K562 (cell line): ENCODE measurements around the gene SKAP1. TPM values are rescaled to one million over a fixed set of nuclear protein-coding genes. Genes with fewer than 3 reads are reported as not detected.

ENCODE experiments used
- ATAC-seq: fragments of 200-7000 bp; cut with Tn5 transposase; 3 replicates; pipeline ENCODE4 v1.9.1; 2020; ENCODE audit warnings: moderate library complexity
- BruUV-seq: library from RNA; stranded (reverse); fragments of 400-500 nt; replicated peaks from 2 replicates; lab custom pipeline; 2021; lab: Mats Ljungman, UMichigan
- CTCF ChIA-PET: fragments of 300-600 bp; formaldehyde crosslinking; extraction: SDS; loops from one replicate; lab custom pipeline; 2021; ENCODE audit warnings: low intra/inter-chr PET ratio; lab: Yijun Ruan, JAX
- POLR2A ChIA-PET: fragments of 300-600, 350-650 bp; sonication (Branson Sonifier 250); formaldehyde crosslinking; extraction: SDS; loops from one replicate; lab custom pipeline; 2021; ENCODE audit warnings: antibody characterized with exemption, inconsistent platforms; lab: Yijun Ruan, JAX
- DNase-seq, 4 experiments: peaks; one replicate each; pipeline versions ENCODE4 v3.0.0 to v3.0.0-alpha.2; 2011 to 2018; ENCODE audit warnings: low spot score in 3 of 4, mixed read lengths in 3 of 4; ENCODE audit errors: extremely low read depth in 1 of 4
- FAIRE-seq: peaks from 2 replicates; lab custom pipeline; 2011; peaks lifted over from hg19 to GRCh38; lab: Jason Lieb, UNC
- H2AFZ ChIP-seq: 2 replicates; pipeline ENCODE4 v1.6.0; 2011; ENCODE audit warnings: low read depth, low read length, control low read depth, inconsistent platforms
- H3K27ac ChIP-seq: fragments of 200-600 bp; 3 replicates; pipeline ENCODE4 v1.8.0; 2011; ENCODE audit warnings: low read depth, mild to moderate bottlenecking, control low read depth, inconsistent platforms, low read length, moderate library complexity, mixed read lengths; ENCODE audit errors: extremely low read depth
- H3K27me3 ChIP-seq, 2 experiments: fragments of 300-600 bp in 1 of 2; 2 replicates in 1 of 2; 3 replicates in 1 of 2; pipeline versions ENCODE4 v1.6.0 to v1.8.0; 2011; ENCODE audit warnings: inconsistent platforms in 2 of 2, low read length in 2 of 2, mild to moderate bottlenecking in 1 of 2, mixed read lengths in 1 of 2, moderate library complexity in 1 of 2; ENCODE audit not compliant: control insufficient read depth in 2 of 2, insufficient read depth in 2 of 2
- H3K36me3 ChIP-seq: fragments of 300-600 bp; 3 replicates; pipeline ENCODE4 v1.8.0; 2011; ENCODE audit warnings: mild to moderate bottlenecking, low read length, inconsistent platforms; ENCODE audit not compliant: control insufficient read depth, insufficient read depth
- H3K4me1 ChIP-seq, 2 experiments: fragments of 200-600 bp in 1 of 2; replicated peaks in 1 of 2; 2 replicates in 1 of 2; 3 replicates in 1 of 2; pipeline versions ENCODE4 v1.5.1 to v1.8.0; 2011; ENCODE audit warnings: inconsistent platforms in 2 of 2, low read length in 2 of 2, mild to moderate bottlenecking in 1 of 2, mixed read lengths in 1 of 2, moderate library complexity in 1 of 2; ENCODE audit not compliant: control insufficient read depth in 2 of 2, insufficient read depth in 2 of 2
- H3K4me2 ChIP-seq: 2 replicates; pipeline ENCODE4 v1.6.1; 2011; ENCODE audit warnings: low read length, control low read depth, inconsistent platforms, mixed read lengths; ENCODE audit not compliant: insufficient read depth
- H3K4me3 ChIP-seq: fragments of 200-600 bp; sonication (generic), shearing (Covaris generic); 2 replicates; pipeline ENCODE4 v1.5.1; 2016; ENCODE audit warnings: control low read depth, inconsistent platforms
- H3K79me2 ChIP-seq: fragments of 200-600 bp; 3 replicates; pipeline ENCODE4 v1.8.0; 2011; ENCODE audit warnings: low read length, inconsistent platforms; ENCODE audit not compliant: control insufficient read depth, insufficient read depth
- H3K9ac ChIP-seq, 2 experiments: 2 replicates each; pipeline versions ENCODE4 v1.6.0 to v1.6.1; 2011; ENCODE audit warnings: low read depth in 2 of 2, low read length in 2 of 2, control low read depth in 1 of 2, inconsistent platforms in 1 of 2, mild to moderate bottlenecking in 1 of 2, mixed read lengths in 1 of 2; ENCODE audit not compliant: insufficient read depth in 1 of 2
- H3K9me1 ChIP-seq: one replicate; pipeline ENCODE4 v1.6.0; 2011; ENCODE audit warnings: inconsistent platforms, mild to moderate bottlenecking, low read length, moderate library complexity; ENCODE audit not compliant: control insufficient read depth, insufficient read depth
- H3K9me3 ChIP-seq: replicated peaks from 2 replicates; pipeline ENCODE4 v1.5.1; 2011; ENCODE audit warnings: low read depth, low read length, inconsistent platforms; ENCODE audit not compliant: control insufficient read depth, insufficient read depth
- H4K20me1 ChIP-seq: replicated peaks from 2 replicates; pipeline ENCODE4 v1.6.1; 2011; ENCODE audit warnings: low read length, inconsistent platforms, mixed read lengths; ENCODE audit not compliant: control insufficient read depth, insufficient read depth
- BRD4 ChIP-seq: fragments of 200-600 bp; sonication (generic); IDR thresholded peaks from 2 replicates; pipeline ENCODE4 v1.6.1; 2017; ENCODE audit warnings: inconsistent platforms
- KDM5B ChIP-seq: fragments of 200-600 bp; sonication (generic); IDR thresholded peaks from 2 replicates; pipeline ENCODE4 v1.6.1; 2012; ENCODE audit warnings: low read depth, mild to moderate bottlenecking, moderate library complexity, low read length, control low read depth, inconsistent platforms; ENCODE audit not compliant: insufficient replicate concordance
- SAFB2 ChIP-seq: fragments of 200-400 bp; formaldehyde crosslinking; IDR thresholded peaks from 2 replicates; pipeline ENCODE4 v1.6.1; 2018; ENCODE audit warnings: borderline replicate concordance, low read length, low read depth, moderate library complexity; ENCODE audit not compliant: severe bottlenecking
- ZNF24 ChIP-seq: fragments of 450-650 bp; IDR thresholded peaks from 2 replicates; pipeline ENCODE4 v1.6.1; 2016
- WGBS: fragments of 100-300 bp; shearing (Covaris generic); methylation state at CpG from one replicate; pipeline ENCODE4 v1.1.6; 2016; ENCODE audit warnings: low coverage, mixed read lengths; ENCODE audit not compliant: insufficient coverage; ENCODE audit errors: missing lambda C conversion rate; 5-methylcytosine and 5-hydroxymethylcytosine counted together
- in situ Hi-C: fragments of 300-500 bp; cut with MboI; formaldehyde crosslinking; loops from 4 replicates; pipeline ENCODE4 v1.15.0; 2018; ENCODE audit warnings: inconsistent platforms, mixed read lengths
- intact Hi-C: fragments of 100-400 bp; cut with micrococcal nuclease; formaldehyde crosslinking; loops from 2 replicates; pipeline ENCODE4 v1.14.2; 2022
- polyA plus RNA-seq, 8 experiments: library from polyadenylated mRNA; depleted of rRNA in 4 of 8; stranded (reverse) in 5 of 8; unstranded in 3 of 8; fragments of >200 nt; fragmentation: Nextera tagmentation in 2 of 8; fragmentation: Illumina TruSeq in 1 of 8; extraction: Ambion mirVana in 2 of 8; extraction: Trizol in 1 of 8; gene quantifications; 2 replicates each; pipeline versions ENCODE4 v1.2.1 to v1.2.3, GENCODE V29; 2011 to 2014; ENCODE audit warnings: inconsistent platforms in 1 of 8, missing spikeins in 1 of 8
- total RNA-seq, 7 experiments: library from RNA; depleted of rRNA in 6 of 7; stranded (reverse); fragments of >200 nt in 6 of 7; fragmentation: Illumina TruSeq in 2 of 7; extraction: Trizol in 2 of 7; gene quantifications; 2 replicates each; pipeline versions ENCODE4 v1.2.1 to v1.2.3, GENCODE V29; 2011 to 2021; ENCODE audit warnings: low replicate concordance in 1 of 7
- TF ChIP-seq, protein P1 (sequence below), 2 experiments: IDR thresholded peaks; 2 replicates each; pipeline ENCODE4 v1.6.1; 2012; ENCODE audit warnings: improper control_type of control experiment in 2 of 2, low read depth in 2 of 2, low read length in 2 of 2, borderline replicate concordance in 1 of 2
- TF ChIP-seq, protein P2 (sequence below): fragments of 200-800 bp; sonication (Bioruptor generic); IDR thresholded peaks from 2 replicates; pipeline ENCODE4 v1.6.1; 2017; ENCODE audit warnings: missing genetic modification characterization, missing compliant biosample characterization
- TF ChIP-seq, protein P3 (sequence below): fragments of 250-450 bp; sonication (Bioruptor Pico); IDR thresholded peaks from 2 replicates; pipeline ENCODE4 v1.5.1; 2021; ENCODE audit warnings: mild to moderate bottlenecking
- TF ChIP-seq, protein P4 (sequence below): sonication (generic); formaldehyde crosslinking; IDR thresholded peaks from 2 replicates; pipeline ENCODE4 v1.4.0; 2020; ENCODE audit warnings: mild to moderate bottlenecking, missing genetic modification reagents

Gene SKAP1
- total and polyA plus RNA-seq, 9 of the 15 experiments (the other 6 are each of a cell fraction or from before 2014, with no cell fraction given) = 0.06 to 0.80 (median 0.10) TPM; not detected in 4

DNA sequence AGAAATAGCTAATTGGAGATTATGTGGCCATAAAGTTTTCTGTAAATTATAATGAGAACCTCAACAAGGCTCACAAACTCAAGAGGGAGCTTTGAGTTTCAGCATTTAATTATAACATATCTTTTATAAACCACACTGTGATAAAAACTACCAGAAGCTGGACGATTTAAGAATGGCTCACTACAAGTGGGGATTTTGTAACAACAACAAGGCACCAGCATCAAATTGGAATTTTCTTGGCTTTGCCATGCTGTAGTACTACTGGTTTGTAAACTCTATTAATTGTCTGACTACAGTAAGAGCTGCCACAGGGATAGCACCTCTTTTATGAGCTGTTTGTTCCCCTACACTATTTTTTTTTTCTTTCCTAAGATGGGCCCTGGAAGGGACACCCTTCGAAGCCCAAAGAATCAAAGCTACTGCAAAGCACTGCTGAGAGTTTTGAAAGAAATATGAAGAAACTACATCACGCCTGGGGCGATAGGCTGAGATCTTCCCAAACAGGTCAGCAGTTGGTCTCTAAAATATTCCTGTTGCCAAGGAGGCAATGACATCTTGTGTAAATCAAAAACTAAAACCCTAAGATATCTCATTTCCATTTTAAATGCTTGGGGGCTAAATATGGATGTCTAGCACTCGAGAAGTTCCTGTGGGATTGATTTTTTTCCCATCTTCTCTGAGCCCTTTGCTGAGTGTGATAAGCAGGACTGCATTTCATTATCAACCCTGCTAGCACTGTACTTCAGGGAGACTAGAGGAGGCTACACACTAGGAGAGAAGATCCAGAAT is 40.9 kb downstream of the SKAP1 start:
- H3K4me1 ChIP-seq = peaks cover 0 to 17% of the 10 kb centered on the region in 2 experiments; a peak in 3 of 5 replicates
- ATAC-seq = no peak
- CTCF ChIA-PET = no interaction called here
- no peaks in the 10 kb centered on the region for H3K9me1 ChIP-seq
- no peak for FAIRE-seq
- DNase-seq = no peak
- no TSS peak for BruUV-seq
- intact Hi-C loops = no loop called here
- H4K20me1 ChIP-seq = no peaks in the 10 kb centered on the region
- in situ Hi-C loops = no loop called here
- H3K4me2 ChIP-seq = no peak overlapping the region
- 41% methylated on average over 5 of the region's 5 CpGs for WGBS
- no peak overlapping the region for H3K9ac ChIP-seq
- H3K36me3 ChIP-seq = no peaks in the 10 kb centered on the region
- H3K4me3 ChIP-seq = no peak overlapping the region
- H3K27me3 ChIP-seq = no peaks in the 10 kb centered on the region
- no peaks in the 10 kb centered on the region for H3K79me2 ChIP-seq
- H3K27ac ChIP-seq = no peak overlapping the region
- H2AFZ ChIP-seq = no peak overlapping the region
- no peaks in the 10 kb centered on the region for H3K9me3 ChIP-seq
- POLR2A ChIA-PET = interaction anchor here (0.8 kb wide), 2 partner anchors 10 to 44 kb away, joined by 3 read pairs; no protein-coding TSS in a partner anchor
- TF ChIP-seq BRD4 (no peak), SAFB2 (no peak), KDM5B (no peak), ZNF24 (no peak)
- TF ChIP-seq, protein P1, sequence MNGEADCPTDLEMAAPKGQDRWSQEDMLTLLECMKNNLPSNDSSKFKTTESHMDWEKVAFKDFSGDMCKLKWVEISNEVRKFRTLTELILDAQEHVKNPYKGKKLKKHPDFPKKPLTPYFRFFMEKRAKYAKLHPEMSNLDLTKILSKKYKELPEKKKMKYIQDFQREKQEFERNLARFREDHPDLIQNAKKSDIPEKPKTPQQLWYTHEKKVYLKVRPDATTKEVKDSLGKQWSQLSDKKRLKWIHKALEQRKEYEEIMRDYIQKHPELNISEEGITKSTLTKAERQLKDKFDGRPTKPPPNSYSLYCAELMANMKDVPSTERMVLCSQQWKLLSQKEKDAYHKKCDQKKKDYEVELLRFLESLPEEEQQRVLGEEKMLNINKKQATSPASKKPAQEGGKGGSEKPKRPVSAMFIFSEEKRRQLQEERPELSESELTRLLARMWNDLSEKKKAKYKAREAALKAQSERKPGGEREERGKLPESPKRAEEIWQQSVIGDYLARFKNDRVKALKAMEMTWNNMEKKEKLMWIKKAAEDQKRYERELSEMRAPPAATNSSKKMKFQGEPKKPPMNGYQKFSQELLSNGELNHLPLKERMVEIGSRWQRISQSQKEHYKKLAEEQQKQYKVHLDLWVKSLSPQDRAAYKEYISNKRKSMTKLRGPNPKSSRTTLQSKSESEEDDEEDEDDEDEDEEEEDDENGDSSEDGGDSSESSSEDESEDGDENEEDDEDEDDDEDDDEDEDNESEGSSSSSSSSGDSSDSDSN (IDR thresholded peaks at IDR 0.05; ENCODE audit: borderline replicate concordance in 1 of 2, low read depth in 2 of 2, low read length in 2 of 2) = no peak
- TF ChIP-seq, protein P2, sequence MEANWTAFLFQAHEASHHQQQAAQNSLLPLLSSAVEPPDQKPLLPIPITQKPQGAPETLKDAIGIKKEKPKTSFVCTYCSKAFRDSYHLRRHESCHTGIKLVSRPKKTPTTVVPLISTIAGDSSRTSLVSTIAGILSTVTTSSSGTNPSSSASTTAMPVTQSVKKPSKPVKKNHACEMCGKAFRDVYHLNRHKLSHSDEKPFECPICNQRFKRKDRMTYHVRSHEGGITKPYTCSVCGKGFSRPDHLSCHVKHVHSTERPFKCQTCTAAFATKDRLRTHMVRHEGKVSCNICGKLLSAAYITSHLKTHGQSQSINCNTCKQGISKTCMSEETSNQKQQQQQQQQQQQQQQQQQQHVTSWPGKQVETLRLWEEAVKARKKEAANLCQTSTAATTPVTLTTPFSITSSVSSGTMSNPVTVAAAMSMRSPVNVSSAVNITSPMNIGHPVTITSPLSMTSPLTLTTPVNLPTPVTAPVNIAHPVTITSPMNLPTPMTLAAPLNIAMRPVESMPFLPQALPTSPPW (CRISPR knock-in tag) = no peak
- TF ChIP-seq, protein P3, sequence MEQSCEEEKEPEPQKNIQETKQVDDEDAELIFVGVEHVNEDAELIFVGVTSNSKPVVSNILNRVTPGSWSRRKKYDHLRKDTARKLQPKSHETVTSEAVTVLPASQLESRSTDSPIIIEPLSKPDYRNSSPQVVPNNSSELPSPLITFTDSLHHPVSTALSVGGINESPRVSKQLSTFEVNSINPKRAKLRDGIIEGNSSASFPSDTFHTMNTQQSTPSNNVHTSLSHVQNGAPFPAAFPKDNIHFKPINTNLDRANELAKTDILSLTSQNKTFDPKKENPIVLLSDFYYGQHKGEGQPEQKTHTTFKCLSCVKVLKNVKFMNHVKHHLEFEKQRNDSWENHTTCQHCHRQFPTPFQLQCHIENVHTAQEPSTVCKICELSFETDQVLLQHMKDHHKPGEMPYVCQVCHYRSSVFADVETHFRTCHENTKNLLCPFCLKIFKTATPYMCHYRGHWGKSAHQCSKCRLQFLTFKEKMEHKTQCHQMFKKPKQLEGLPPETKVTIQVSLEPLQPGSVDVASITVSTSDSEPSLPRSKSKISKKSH = no peak
- TF ChIP-seq, protein P4, sequence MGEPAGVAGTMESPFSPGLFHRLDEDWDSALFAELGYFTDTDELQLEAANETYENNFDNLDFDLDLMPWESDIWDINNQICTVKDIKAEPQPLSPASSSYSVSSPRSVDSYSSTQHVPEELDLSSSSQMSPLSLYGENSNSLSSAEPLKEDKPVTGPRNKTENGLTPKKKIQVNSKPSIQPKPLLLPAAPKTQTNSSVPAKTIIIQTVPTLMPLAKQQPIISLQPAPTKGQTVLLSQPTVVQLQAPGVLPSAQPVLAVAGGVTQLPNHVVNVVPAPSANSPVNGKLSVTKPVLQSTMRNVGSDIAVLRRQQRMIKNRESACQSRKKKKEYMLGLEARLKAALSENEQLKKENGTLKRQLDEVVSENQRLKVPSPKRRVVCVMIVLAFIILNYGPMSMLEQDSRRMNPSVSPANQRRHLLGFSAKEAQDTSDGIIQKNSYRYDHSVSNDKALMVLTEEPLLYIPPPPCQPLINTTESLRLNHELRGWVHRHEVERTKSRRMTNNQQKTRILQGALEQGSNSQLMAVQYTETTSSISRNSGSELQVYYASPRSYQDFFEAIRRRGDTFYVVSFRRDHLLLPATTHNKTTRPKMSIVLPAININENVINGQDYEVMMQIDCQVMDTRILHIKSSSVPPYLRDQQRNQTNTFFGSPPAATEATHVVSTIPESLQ (CRISPR knock-in tag) = no peak
